ENCODE measurements around the gene NEDD9.

Gene NEDD9

DNA sequence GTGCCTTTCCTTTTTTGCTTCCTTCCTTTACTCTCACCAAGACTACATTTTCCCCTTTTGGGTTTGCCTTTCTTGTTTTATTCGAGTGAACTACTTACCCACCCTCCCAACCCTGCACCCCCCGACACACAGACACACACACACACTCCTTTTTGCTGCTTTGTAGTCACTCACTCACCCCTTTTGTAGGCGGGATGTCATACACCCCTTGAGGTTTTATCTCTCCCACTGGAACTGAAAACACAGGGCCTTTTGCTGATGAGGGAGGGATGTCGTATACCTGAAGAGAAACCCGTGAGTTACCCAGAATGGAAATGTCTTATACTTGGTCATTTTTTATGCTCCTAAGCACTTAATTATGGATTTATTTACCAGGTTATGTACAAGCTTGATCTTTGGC lies 40.3 kb downstream of the NEDD9 start:
- no peak overlapping the region for H3K4me3 ChIP-seq (ENCODE audit: low read depth, low read length)
- in situ Hi-C loops (cut with HindIII; ENCODE audit: low sequenced_read_pairs), result no loop called here
- no peak for DNase-seq (ENCODE audit: low read depth, low spot score)
- TF ChIP-seq, protein P1, sequence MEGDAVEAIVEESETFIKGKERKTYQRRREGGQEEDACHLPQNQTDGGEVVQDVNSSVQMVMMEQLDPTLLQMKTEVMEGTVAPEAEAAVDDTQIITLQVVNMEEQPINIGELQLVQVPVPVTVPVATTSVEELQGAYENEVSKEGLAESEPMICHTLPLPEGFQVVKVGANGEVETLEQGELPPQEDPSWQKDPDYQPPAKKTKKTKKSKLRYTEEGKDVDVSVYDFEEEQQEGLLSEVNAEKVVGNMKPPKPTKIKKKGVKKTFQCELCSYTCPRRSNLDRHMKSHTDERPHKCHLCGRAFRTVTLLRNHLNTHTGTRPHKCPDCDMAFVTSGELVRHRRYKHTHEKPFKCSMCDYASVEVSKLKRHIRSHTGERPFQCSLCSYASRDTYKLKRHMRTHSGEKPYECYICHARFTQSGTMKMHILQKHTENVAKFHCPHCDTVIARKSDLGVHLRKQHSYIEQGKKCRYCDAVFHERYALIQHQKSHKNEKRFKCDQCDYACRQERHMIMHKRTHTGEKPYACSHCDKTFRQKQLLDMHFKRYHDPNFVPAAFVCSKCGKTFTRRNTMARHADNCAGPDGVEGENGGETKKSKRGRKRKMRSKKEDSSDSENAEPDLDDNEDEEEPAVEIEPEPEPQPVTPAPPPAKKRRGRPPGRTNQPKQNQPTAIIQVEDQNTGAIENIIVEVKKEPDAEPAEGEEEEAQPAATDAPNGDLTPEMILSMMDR (IDR thresholded peaks at IDR 0.05; ENCODE audit: low read depth, low read length), result no peak

DNA sequence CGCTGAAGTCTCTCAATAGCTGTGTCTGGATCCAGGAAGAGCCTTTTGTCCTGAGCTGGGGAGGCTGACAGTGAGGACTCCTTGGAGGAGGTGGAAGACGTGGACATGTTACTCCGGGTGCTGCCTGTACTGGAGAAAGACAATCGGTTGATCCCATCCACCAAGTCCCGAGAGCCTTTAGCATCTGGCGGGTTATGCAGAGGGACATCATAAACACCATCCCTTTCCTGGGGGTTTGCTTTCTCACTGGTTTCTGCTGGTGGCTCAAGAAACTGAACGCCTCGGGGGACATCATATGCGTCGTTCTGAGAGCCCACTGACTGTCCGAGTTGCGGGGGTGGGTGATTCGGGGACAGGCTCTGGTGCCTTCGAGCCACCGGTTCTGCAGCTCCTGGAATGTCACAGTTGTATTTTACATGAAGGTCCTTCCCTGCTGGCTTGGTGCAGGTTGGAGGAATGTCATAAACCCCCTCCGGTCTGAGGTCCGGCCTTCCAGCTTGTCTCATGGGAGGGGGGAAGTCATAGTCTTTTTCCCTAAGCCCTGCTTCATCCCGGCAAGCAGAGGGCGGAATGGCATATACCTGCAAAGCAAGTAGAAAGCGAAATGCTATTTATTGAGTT lies 41.7 kb downstream of the NEDD9 start:
- no peak for DNase-seq (ENCODE audit: low read depth, low spot score)
- in situ Hi-C loops (cut with HindIII; ENCODE audit: low sequenced_read_pairs), result no loop called here
- no peak overlapping the region for H3K4me3 ChIP-seq (ENCODE audit: low read depth, low read length)
- TF ChIP-seq, protein P1 (IDR thresholded peaks at IDR 0.05; ENCODE audit: low read depth, low read length), result no peak

DNA sequence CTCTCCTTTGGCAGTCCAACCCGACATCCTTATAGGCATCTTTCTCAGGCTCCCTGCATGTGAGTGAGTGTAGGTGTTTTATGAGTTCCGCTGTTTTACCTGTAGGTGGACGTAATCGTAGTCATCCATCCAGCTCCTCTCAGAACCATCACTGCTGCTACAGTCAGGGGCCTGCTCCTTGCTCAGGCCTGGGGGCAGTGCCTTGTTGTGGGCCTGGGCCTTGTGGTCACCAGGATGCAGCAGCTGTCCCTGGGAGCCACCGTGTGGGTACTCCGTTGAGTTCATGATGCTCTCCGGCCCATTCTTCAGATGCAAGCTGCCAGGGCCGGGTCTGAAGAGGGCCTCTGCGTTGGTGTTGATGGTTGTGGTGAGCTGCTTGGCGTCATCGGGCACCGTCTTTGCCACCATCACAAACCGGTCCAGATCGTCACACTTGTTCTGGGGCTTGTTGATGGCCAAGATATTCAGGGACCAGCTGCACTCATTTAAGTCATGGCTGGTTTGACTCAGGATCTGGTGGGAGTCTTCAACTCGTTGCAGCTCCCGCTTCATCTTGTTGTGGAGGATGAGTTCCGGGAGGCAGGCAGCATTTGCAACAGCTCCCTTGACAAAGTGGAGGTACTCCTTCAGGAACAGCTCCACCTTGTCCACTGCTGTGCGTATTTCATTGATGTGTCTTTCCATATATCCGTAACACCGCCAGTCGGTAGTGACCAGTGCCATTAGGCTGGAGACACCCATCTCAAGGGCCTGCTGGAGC lies 42.4 kb downstream of the NEDD9 start:
- in situ Hi-C loops (cut with HindIII; ENCODE audit: low sequenced_read_pairs), result no loop called here
- no peak for DNase-seq (ENCODE audit: low read depth, low spot score)
- no peak overlapping the region for H3K4me3 ChIP-seq (ENCODE audit: low read depth, low read length)
- TF ChIP-seq, protein P1 (IDR thresholded peaks at IDR 0.05; ENCODE audit: low read depth, low read length), result no peak

DNA sequence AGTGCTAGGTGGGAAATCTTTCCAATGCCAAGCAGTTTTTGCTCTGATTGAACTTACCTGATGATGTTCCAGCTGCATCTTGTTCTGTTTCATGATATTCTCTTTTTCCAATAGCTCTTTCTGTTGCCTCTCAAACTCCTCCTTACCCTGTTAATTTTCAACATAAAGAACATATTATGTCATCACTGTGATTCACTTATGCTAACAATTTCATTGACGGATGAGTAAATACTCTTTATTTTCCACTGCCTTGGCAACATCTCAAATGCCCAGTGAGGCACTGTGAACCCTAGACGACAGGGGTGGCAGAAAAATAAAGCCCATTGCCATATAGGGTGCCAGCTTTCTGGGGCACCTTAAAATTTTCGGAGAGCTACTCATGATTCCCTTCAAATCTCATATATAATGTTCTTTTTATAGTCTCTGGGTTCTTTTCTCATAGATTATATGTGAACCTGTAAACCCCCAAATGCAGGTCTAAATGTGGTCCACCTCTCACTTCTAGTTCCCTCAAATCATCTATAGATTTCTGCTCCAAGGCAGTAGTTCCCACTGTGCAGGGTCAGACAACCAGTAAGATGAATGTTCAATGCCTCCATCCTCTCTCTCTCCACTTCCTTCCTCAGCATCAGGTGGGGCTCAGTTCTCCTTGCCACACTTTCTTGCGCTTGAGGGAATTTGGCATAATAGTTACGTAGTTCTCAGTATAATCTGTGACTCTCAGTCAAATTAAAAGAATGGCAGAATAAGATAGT lies 44.1 kb downstream of the NEDD9 start:
- TF ChIP-seq, protein P1 (IDR thresholded peaks at IDR 0.05; ENCODE audit: low read depth, low read length), result no peak
- no peak overlapping the region for H3K4me3 ChIP-seq (ENCODE audit: low read depth, low read length)
- in situ Hi-C loops (cut with HindIII; ENCODE audit: low sequenced_read_pairs), result no loop called here
- peak; percentile 57 for DNase-seq (ENCODE audit: low read depth, low spot score)

DNA sequence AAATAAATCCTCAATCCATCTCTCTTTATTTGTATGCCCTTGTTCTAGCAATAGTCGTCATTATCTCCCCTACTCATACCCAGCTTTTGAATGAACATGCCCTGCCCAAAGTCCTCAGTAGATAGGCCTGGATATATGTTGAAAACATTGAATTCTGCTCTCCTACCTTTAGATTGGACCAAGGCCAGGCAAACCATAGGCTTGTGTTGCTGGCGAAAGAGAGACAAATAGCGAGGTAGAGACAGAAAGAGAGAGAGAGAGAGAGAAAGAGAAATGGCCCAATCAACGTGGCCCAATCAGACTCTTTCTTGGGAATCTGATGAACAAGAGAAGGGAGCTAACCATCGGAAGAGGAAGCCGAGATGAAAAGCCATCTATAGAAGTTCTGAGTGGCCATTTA lies 45.2 kb downstream of the NEDD9 start:
- TF ChIP-seq, protein P1 (IDR thresholded peaks at IDR 0.05; ENCODE audit: low read depth, low read length), result no peak
- DNase-seq (ENCODE audit: low read depth, low spot score), result no peak
- in situ Hi-C loops (cut with HindIII; ENCODE audit: low sequenced_read_pairs), result no loop called here

DNA sequence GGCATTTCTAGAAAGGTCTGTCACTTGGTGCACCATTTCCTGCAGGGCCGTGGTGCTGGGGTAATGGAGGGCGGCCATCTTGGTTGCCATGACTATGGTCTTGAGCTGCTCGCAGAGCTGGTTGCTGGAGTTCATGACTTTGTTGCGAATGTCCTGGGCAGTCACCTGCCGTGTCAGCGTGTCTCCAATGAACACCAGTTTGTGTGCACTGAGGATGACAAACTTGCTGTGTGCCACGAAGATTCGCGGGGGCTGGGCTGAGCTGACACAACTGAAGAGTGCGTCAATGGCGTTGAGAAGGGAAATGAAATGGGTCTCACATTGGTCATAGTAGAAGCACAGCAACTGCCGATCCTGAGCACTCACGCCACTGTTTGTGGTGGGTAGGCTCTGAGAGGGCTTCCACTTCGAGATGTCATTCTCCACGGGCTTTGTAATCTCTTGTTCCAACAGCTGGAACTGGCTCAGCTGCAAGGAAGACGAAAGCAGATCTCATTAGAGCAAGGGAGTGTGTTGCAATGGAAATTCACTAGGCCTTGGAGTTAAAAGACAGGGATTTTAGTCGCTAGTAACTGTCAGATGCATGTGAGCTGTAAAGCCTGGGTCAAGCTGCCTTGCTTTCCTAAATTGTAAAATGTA lies 47.1 kb downstream of the NEDD9 start:
- H3K4me3 ChIP-seq (ENCODE audit: low read depth, low read length), result no peak overlapping the region
- no peak for DNase-seq (ENCODE audit: low read depth, low spot score)
- in situ Hi-C loops (cut with HindIII; ENCODE audit: low sequenced_read_pairs), result no loop called here
- TF ChIP-seq, protein P1 (IDR thresholded peaks at IDR 0.05; ENCODE audit: low read depth, low read length), result no peak

More for the DNA sequence above, 45.2 kb downstream of the NEDD9 start:
- no peak overlapping the region for H3K4me3 ChIP-seq (ENCODE audit: low read depth, low read length)

Measured in astrocyte of the spinal cord (primary cell).